Measurements from ENCODE around the gene CLCNKA.
"Not testable (repeated sequence)": the region's sequence is repeated elsewhere in the genome, so short reads cannot be mapped to it uniquely, and the experiment has no call there.

The CLCNKA gene

DNA sequence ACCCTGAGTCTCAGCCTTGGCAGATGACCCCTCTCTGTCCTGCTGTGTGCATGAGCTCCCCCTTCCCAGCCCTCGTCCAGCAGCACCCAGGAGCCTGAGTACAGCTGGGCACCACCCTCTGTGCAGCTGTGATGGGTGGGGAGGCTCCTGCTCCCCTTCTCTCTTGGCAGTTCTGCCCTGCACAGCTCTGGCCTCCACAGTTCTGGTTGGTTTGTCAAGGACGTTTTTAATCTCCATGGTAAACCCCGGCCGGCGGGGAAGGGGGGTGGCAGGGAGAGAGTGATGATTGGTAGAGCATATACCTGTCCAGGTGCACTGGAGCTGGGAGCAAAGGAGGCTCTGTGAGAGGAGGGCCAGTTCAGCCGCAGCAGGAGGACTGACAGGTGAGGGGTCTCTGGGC lies at the start of gene CLCNKA:
CLCNKA (plus strand) TSS at position 356 of the 400 bp plus-strand sequence. CDS start 584 bp downstream, outside the sequence.
- DNase-seq, result no peak

- DNase-seq, result no peak
These were observed 49.4 kb upstream of the CLCNKA start for GRCh38 chr1:15972409-15972808.

- no peak for DNase-seq
These were observed 48.1 kb upstream of the CLCNKA start for GRCh38 chr1:15973772-15974171.

DNA sequence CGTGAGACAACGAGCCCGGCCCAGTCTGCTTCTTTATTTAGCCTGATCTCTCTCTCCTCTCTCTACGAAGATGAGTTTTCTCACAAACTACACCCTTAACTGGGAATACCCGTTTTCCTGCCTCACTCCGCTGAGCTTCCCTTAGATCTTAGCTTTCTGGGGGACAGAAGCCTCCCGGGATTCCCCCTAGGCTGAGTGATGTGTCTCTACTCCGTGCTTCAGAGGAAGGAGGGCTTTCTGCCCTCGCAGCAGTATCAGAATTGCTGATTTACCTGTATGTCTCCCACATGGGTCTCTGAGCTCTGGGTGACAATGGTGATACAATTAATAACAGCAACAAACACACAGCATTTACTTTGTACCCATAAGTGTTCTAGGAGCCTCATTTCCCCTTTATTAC lies 47.0 kb upstream of the CLCNKA start:
- DNase-seq, result no peak

DNA sequence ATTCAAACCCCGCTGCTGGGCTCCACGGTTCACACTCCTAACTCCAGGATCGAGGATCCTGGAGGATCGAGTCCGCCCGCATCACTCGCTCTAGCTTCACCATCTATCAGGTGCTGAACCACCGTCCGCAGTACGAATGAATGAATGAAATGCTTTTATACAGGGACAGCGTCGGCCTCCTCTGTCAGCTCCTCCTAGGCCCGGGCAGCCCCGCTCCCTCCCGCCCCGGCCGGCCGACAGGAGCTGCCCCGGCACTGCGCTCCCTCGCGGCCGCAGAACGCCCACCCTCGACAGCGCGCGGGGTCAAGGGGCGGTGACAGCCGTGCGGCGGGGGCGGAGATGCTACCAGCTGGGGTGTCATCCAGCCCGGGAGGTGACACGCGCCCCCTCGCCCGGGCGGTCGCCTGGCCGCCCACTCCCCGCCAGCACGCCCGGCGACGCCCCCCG lies 46.5 kb upstream of the CLCNKA start:
- peak in 47 of 56 donors; percentile 29 to 92 (median 73) for DNase-seq

DNA sequence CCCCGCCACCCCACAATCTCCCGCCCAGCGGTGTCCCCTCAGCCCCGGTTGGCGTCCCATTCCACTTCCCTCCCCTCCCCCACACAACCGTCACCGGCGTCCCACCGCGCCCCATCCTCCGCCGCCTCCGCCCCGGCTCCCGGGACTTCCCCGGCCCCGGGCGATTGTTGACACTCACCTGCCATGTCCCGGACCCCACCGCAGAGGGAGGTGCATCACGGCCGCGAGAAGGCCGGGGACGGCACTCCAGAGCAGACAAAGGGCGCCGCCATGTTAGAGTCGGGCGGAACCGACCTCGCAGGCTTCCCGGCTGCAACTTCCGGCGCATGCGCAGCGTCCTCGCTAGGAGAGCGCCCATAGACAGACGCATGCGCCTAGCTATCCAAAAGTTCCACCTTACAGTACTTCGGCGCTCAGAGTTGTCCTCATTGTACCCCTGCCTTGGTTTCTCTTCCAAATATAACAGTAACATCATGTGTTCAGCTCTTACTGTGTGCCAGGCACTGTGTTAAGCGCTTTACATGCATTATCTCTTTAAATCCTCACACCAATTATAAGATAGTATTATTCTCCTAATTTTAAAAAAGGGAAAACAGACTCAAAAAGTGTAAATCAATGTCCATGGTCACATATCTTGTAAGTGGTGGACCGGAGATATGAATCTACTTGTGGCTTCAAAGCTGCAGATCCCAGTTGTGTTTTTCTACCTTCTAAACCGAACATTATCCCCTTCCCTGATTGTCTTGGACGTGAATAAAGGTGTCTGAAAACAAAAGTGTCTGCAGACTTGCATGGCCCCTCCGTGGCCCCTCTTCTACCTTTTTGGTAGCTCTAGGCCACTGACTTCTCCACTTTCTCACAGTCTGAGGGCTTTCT lies 45.8 kb upstream of the CLCNKA start, which contains the start of gene ZBTB17:
ZBTB17 (minus strand) TSS at position 297 of the 876 bp plus-strand sequence. CDS start 27,606 bp downstream, outside the sequence.
- peak in 55 of 56 donors; percentile 47 to 94 (median 82) for DNase-seq

- DNase-seq, result not testable (repeated sequence)
These were observed 43.9 kb upstream of the CLCNKA start for GRCh38 chr1:15977947-15978346.

DNA sequence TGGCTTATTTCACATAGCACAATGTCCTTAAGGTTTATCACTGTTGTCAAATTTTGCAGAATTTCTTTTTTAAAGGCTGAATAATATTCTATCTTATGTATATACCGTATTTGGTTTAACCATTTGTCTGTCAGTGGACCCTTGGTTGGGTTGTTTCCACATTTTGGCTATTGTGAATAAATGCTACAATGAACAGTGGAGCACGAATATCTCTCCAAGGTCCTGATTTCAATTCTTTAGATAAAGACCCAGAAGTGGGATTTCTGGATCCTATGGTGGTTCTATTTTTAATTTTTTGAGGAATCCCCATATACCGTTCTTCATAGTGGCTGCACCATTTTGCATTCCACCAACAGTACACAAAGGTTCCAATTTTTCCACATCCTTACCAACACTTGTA lies 40.2 kb upstream of the CLCNKA start:
- DNase-seq, result no peak

DNA sequence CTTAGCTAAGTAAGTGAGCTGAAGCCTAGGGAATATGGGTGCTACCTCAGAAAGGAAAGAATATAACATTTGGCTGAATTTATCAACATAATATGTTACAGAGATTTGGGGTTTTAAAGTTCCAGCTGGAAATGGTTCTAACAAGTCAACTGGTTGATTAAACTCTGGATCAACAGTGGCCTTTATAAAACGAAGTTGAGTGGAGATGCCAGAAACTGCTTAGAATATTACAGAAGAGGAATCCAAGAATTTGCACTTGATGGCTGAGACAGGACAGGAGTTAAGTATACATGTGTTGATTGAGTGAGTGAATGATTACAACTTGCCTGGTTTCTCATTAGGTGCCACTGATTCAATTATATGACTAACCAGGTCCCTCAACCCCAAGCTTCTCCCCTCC lies 38.6 kb upstream of the CLCNKA start:
- DNase-seq, result no peak

- no peak for DNase-seq
These were observed 36.1 kb upstream of the CLCNKA start for GRCh38 chr1:15985611-15986297.

DNA sequence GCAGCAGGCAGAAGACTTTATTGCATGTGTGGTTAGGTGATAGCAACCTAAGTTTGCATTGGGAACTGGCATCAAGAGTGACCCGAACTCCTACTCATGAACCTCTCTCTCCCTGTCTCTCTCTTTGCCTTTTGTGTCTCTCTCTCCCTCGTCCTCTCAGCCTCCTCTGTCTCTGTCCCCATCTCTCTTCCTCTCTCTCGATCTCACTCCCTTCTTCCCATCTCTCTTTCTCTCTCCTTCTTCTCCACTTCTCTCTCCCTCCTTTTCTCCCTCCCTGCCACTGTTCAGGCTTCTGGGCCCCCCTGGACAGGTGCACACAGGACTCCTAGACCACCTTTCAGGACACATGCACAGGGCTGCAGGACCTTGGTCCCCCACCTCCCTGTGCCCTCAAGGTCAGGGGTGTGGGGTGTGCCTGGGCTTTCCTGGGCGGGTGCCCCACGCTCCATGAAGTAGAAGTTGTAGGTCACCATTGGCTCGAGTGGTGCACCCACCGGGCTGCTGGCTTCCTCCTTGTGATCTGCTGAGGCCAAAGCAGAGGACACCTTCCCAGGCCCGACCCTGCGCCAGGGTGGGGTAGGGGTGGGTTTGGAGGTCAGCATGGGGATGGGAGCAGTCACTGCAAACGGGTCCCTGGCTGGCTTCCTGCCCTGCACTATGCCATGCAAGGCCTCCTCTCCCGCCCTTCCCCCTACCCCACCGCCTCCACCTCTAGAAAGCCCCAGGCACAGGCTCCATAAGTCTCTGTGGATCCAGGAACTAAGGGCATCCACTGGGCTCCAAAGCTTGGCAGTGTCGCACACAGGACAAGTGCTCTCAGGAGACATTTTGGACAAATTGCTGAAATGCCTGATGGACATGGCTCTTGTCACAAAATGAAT lies 32.7 kb upstream of the CLCNKA start:
- no peak for DNase-seq

DNA sequence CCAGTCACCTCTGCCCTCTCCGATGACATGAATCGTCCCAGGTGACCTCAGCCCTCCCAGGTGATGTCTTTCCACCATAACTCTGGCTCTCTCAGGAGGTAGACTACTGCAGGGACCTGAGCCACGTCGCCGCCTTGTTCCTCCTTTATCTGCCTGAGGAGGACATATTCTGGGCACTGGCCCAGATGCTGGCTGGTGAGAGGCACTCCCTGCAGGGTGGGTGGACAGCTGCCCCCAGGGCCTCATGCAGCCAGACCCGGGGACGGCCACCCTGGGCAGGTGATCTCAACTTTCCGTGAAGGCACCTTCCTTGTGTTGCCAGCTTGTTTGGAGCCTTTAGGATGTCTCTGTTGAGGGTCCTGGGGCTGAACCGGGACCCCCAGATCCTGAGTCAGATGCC lies 32.1 kb upstream of the CLCNKA start:
- no peak for DNase-seq

- DNase-seq, result no peak
These were observed 30.2 kb upstream of the CLCNKA start for GRCh38 chr1:15991427-15992186.

DNA sequence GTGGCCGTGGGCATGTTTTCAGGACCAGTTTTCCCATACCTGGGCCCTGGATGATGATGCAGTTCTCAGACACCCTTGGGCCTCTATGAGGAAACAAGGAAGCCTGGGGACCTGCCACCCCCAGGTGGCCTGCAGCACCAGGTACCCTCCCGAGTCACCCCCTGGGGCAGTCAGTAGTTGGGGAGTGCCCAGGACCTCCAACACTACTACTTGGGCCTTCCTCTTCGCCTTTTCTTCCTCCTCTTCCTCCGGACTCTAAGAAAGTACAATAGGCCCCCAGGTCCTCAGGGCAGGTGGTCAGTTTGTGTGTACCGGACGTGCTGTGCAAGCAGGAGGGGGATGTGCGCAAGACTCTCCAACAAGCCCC lies 29.7 kb upstream of the CLCNKA start:
- no peak for DNase-seq

GRCh38 chr1:15992582-15993500 lies 29.0 kb upstream of the CLCNKA start:
- DNase-seq, result no peak

DNA sequence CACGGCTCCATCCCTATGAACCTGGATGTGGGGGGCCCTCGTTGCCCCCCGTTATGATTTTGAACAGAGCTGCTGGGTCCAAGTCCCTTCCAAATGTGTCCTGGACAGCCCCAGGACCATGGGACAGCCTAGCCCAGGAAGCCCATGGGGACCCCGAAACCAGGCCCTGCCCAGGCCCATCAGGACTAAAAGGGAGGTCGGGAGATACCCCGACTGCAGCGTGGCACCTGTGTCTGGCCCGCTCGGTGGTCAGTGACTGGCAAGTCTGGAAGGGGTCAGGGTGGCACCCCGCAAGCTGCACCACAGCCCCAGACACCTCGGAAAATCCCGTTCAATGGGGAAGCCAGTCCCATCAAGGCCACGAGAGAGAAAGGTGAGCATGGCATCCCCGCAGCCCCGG lies 28.2 kb upstream of the CLCNKA start:
- DNase-seq, result no peak

GRCh38 chr1:15994081-15994480 lies 27.8 kb upstream of the CLCNKA start:
- DNase-seq, result no peak

- peak in 50 of 56 donors; percentile 8 to 77 (median 56) for DNase-seq
These were observed 27.1 kb upstream of the CLCNKA start for GRCh38 chr1:15994590-15995351.
